Fibroblast of mammary gland (primary cell): ENCODE results near the gene CDC7.

Experiments used
- DNase-seq: peaks from one replicate; pipeline ENCODE4 v3.0.0-alpha.2; 2010; ENCODE audit warnings: low read depth
- H3K4me3 ChIP-seq: 2 replicates; pipeline ENCODE4 v1.5.1; 2011; ENCODE audit warnings: low read depth, mild to moderate bottlenecking, low read length, moderate library complexity; ENCODE audit not compliant: control insufficient read depth
- CTCF ChIP-seq: conservative IDR thresholded peaks from 2 replicates; pipeline ENCODE4 v1.5.1; 2011; ENCODE audit warnings: low read depth, low read length, inconsistent platforms; ENCODE audit not compliant: control insufficient read depth, insufficient read depth

CDC7 gene

GRCh38 chr1:91552091-91552490 is 51.4 kb downstream of the CDC7 start:
- no peak for TF ChIP-seq CTCF
- peak; percentile 32 for DNase-seq
- no peak overlapping the region for H3K4me3 ChIP-seq

GRCh38 chr1:91552596-91552995 is 51.9 kb downstream of the CDC7 start:
- DNase-seq, result no peak
- no peak for TF ChIP-seq CTCF
- no peak overlapping the region for H3K4me3 ChIP-seq

DNA sequence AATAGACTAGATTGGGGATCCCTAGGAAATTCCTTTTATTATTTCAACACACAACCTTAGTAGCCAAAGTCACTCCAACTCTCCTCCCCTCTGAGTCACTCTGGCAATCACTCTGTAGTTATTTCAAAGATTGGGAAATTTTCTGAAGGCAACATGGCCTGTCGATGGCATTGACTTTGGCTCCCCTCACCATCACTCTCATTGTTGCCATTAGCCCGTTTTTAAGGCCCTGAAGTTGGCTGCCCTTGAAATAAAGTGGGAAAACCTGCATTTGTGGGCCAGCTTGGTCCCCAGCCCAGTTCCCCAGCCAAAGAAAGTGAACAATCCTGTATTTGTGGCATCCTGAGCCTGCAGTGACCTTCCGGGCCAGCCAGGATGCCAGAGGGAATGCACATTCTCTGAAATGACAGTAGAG is 52.5 kb downstream of the CDC7 start:
- peak; percentile 90 for DNase-seq
- H3K4me3 ChIP-seq, result no peak overlapping the region
- TF ChIP-seq CTCF, result no peak

GRCh38 chr1:91555074-91555730 is 54.6 kb downstream of the CDC7 start:
- DNase-seq, result peak; percentile 45
- TF ChIP-seq CTCF, result peak; percentile 7
- no peak overlapping the region for H3K4me3 ChIP-seq

DNA sequence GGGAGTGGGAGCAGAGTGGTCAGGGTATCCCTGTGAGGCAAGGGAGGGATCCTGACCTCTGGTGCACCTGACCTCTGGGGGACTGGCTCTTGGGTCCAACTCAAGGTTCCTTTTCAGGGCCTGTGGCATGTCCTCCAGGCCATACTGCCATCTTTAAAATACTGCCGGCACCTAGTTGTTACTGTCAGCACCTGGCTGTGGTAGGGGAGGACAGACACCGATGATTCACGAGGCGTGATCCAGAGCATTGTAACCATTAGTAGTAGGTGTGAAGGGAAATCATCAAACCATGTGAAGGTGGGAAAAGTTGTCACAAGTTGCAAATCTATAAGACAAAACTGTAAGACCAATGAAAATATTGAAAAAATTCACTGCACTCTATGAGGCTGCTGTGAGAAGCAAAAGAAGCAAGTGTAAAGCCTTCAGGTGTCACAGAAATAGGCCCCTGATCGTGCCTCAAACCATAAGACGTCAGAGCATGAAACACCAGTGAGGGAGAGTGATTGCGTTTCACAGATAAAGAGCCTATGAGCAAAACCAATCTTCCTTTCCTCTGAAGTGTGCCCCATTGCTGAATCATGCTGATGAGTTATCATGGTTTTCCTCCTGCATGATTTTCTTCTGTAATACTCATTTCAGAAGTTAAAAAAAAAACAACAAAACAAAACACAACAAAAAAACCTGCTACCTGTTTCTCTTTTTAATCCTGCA is 55.3 kb downstream of the CDC7 start:
- peak; percentile 94 for DNase-seq
- no peak for TF ChIP-seq CTCF
- H3K4me3 ChIP-seq, result no peak overlapping the region

DNA sequence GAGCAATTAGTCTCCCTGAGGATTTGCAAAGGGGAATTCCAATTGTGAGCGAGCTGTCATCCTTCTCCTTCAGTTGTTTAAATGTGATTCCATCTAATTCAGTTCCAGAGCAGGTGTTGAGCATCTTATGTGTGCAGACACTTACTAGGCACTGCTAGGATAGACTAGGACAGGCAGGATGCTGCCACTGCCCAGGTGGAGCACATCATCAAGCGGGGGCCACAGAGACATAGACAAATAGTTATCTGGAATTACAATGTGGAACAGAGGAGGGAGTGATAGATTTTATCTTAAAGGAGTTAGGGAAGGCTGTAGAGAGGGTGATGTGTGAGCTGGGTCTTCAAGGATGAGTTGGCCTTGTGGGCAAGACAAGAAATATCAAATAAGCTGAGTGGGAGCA is 55.9 kb downstream of the CDC7 start:
- DNase-seq, result no peak
- TF ChIP-seq CTCF, result no peak
- H3K4me3 ChIP-seq, result no peak overlapping the region
